HepG2 (cell line): Measurements from ENCODE around the gene MPZL3. TPM values are rescaled to one million over a fixed set of nuclear protein-coding genes. Genes with fewer than 3 reads are reported as not detected.

Experiments
- ARNT2 ChIP-seq: sonication (generic); formaldehyde crosslinking; IDR thresholded peaks from 2 replicates; pipeline ENCODE4 v1.8.0; 2022; ENCODE audit warnings: mild to moderate bottlenecking, low read depth, missing genetic modification reagents, moderate library complexity
- CSRNP1 ChIP-seq: sonication (generic); formaldehyde crosslinking; IDR thresholded peaks from 2 replicates; pipeline ENCODE4 v1.8.1; 2023; ENCODE audit warnings: mild to moderate bottlenecking, missing genetic modification reagents
- DBP ChIP-seq: sonication (generic); formaldehyde crosslinking; IDR thresholded peaks from 2 replicates; pipeline ENCODE4 v1.4.0; 2020; ENCODE audit warnings: missing genetic modification reagents; ENCODE audit errors: not compliant biosample characterization
- ELF4 ChIP-seq: sonication (generic); formaldehyde crosslinking; IDR thresholded peaks from 2 replicates; pipeline ENCODE4 v1.5.0; 2020; ENCODE audit warnings: missing genetic modification reagents, mild to moderate bottlenecking, moderate library complexity, borderline replicate concordance
- HDAC1 ChIP-seq: sonication (generic); formaldehyde crosslinking; IDR thresholded peaks from 2 replicates; pipeline ENCODE4 v1.5.1; 2020; ENCODE audit warnings: mild to moderate bottlenecking, missing genetic modification reagents
- KIAA2018 ChIP-seq: sonication (generic); formaldehyde crosslinking; IDR thresholded peaks from 2 replicates; pipeline ENCODE4 v1.5.0; 2020; ENCODE audit warnings: mild to moderate bottlenecking, missing genetic modification reagents, borderline replicate concordance
- SAP130 ChIP-seq: IDR thresholded peaks from 2 replicates; pipeline ENCODE4 v1.6.1; 2016; ENCODE audit warnings: low read depth
- TFAP4 ChIP-seq: sonication (generic); IDR thresholded peaks from 2 replicates; pipeline ENCODE4 v1.6.1; 2016; ENCODE audit warnings: low read depth, borderline replicate concordance
- ZBTB42 ChIP-seq: sonication (generic); formaldehyde crosslinking; IDR thresholded peaks from 2 replicates; pipeline ENCODE4 v1.5.0; 2020; ENCODE audit warnings: mild to moderate bottlenecking, missing genetic modification reagents
- ZFP91 ChIP-seq: sonication (generic); formaldehyde crosslinking; IDR thresholded peaks from 2 replicates; pipeline ENCODE4 v1.9.0; 2022; ENCODE audit warnings: missing genetic modification reagents, mild to moderate bottlenecking, borderline replicate concordance
- ZNF232 ChIP-seq: sonication (generic); formaldehyde crosslinking; IDR thresholded peaks from 2 replicates; pipeline ENCODE4 v1.4.0; 2020; ENCODE audit warnings: missing genetic modification reagents, borderline replicate concordance
- ZNF335 ChIP-seq: sonication (generic); formaldehyde crosslinking; IDR thresholded peaks from 2 replicates; pipeline ENCODE4 v1.4.0; 2020; ENCODE audit warnings: missing genetic modification reagents
- polyA plus RNA-seq, 8 experiments: library from polyadenylated mRNA; depleted of rRNA in 3 of 8; stranded (reverse) in 7 of 8; unstranded in 1 of 8; fragments of >200 nt; fragmentation: Illumina TruSeq in 4 of 8; extraction: Trizol in 4 of 8; gene quantifications; 2 replicates each; pipeline versions ENCODE4 v1.2.1 to v1.2.3, GENCODE V29; 2011 to 2016; ENCODE audit warnings: low read depth in 4 of 8, missing spikeins in 1 of 8, mixed read lengths in 1 of 8; ENCODE audit not compliant: insufficient read depth in 1 of 8
- total RNA-seq, 5 experiments: library from RNA; depleted of rRNA; stranded (reverse); fragments of >200 nt; fragmentation: Illumina TruSeq; extraction: Trizol; gene quantifications; 2 replicates each; pipeline ENCODE4 v1.2.3, GENCODE V29; 2016; ENCODE audit warnings: low read depth in 1 of 5

Gene MPZL3
- total and polyA plus RNA-seq, 2 of the 13 experiments (the other 11 are each of a cell fraction or from before 2014, with no cell fraction given), result 5.3 to 9.3 TPM

- TF ChIP-seq CSRNP1 (no peak), KIAA2018 (CRISPR knock-in tag) (0 out of 2 replicates have a peak, but pooled peaks have one; percentile 20), ZNF232 (CRISPR knock-in tag) (0 out of 2 replicates have a peak, but pooled peaks have one; percentile 16), ELF4 (CRISPR knock-in tag) (0 out of 2 replicates have a peak, but pooled peaks have one; percentile 31), TFAP4 (peak; percentile 27; the same call in 1 of the 2 replicates), ARNT2 (CRISPR knock-in tag) (0 out of 2 replicates have a peak, but pooled peaks have one; percentile 52), ZFP91 (CRISPR knock-in tag) (peak; percentile 74; the same call in 1 of the 2 replicates), HDAC1 (peak; percentile 24; the same call in 1 of the 2 replicates), ZNF335 (CRISPR knock-in tag) (0 out of 2 replicates have a peak, but pooled peaks have one; percentile 31), DBP (CRISPR knock-in tag) (peak; percentile 39), ZBTB42 (CRISPR knock-in tag) (peak; percentile 36; the same call in 1 of the 2 replicates), SAP130 (CRISPR knock-in tag) (peak; percentile 79)
Measured at GRCh38 chr11:118263695-118264568, 11.8 kb upstream of the MPZL3 start, which contains the start of gene MPZL2 (continued).
